GM23338 (cell line): ENCODE results near the gene ENTPD5. TPM values are rescaled to one million over a fixed set of nuclear protein-coding genes. Genes with fewer than 3 reads are reported as not detected.

Source experiments
- ATAC-seq: fragments of 200-7000 bp; cut with Tn5 transposase; 3 replicates; pipeline ENCODE4 v1.9.1; 2020
- DNase-seq: peaks from one replicate; pipeline ENCODE4 v3.0.0-alpha.2; 2015; ENCODE audit warnings: low spot score
- H2AFZ ChIP-seq: fragments of 200-600 bp; sonication (generic); 2 replicates; pipeline ENCODE4 v1.8.0; 2016; ENCODE audit warnings: antibody characterized with exemption, mild to moderate bottlenecking, moderate library complexity
- H3F3A ChIP-seq: fragments of 200-600 bp; sonication (generic); replicated peaks from 2 replicates; pipeline ENCODE4 v1.8.0; 2017; ENCODE audit warnings: antibody characterized with exemption, mixed run types, low read depth
- H3K27ac ChIP-seq: fragments of 200-600 bp; sonication (generic); 2 replicates; pipeline ENCODE4 v1.6.1; 2016; ENCODE audit warnings: low read depth
- H3K27me3 ChIP-seq: fragments of 200-600 bp; sonication (generic); 2 replicates; pipeline ENCODE4 v1.8.0; 2016; ENCODE audit warnings: mild to moderate bottlenecking, mixed run types, moderate library complexity; ENCODE audit not compliant: insufficient read depth
- H3K36me3 ChIP-seq: fragments of 200-600 bp; sonication (generic); 2 replicates; pipeline ENCODE4 v1.8.0; 2016; ENCODE audit warnings: mild to moderate bottlenecking; ENCODE audit not compliant: insufficient read depth
- H3K4me1 ChIP-seq: fragments of 200-600 bp; sonication (generic); 2 replicates; pipeline ENCODE4 v1.8.0; 2016; ENCODE audit warnings: mild to moderate bottlenecking, moderate library complexity; ENCODE audit not compliant: insufficient read depth
- H3K4me2 ChIP-seq: fragments of 200-600 bp; sonication (generic); 2 replicates; pipeline ENCODE4 v1.7.1; 2017; ENCODE audit warnings: mixed run types
- H3K4me3 ChIP-seq: fragments of 200-600 bp; sonication (generic); 2 replicates; pipeline ENCODE4 v1.6.1; 2016; ENCODE audit warnings: mixed run types
- H3K79me2 ChIP-seq: fragments of 200-600 bp; sonication (generic); replicated peaks from 2 replicates; pipeline ENCODE4 v1.8.0; 2017; ENCODE audit warnings: mild to moderate bottlenecking; ENCODE audit not compliant: insufficient read depth
- H3K9me2 ChIP-seq: fragments of 200-600 bp; sonication (generic); 2 replicates; pipeline ENCODE4 v1.8.0; 2017; ENCODE audit not compliant: insufficient read depth
- H4K20me1 ChIP-seq: fragments of 200-600 bp; sonication (generic); replicated peaks from 2 replicates; pipeline ENCODE4 v1.8.0; 2017; ENCODE audit warnings: mild to moderate bottlenecking; ENCODE audit not compliant: insufficient read depth
- H3K27ac Mint-ChIP-seq: 2 replicates; pipeline ENCODE4 v1.8.0; 2020; ENCODE audit warnings: inconsistent platforms, mild to moderate bottlenecking, moderate library complexity, mixed read lengths
- H3K27me3 Mint-ChIP-seq: 3 replicates; pipeline ENCODE4 v1.8.0; 2022; ENCODE audit warnings: low read depth, mild to moderate bottlenecking, moderate library complexity, mixed read lengths, inconsistent platforms; ENCODE audit not compliant: insufficient read depth, poor library complexity
- H3K36me3 Mint-ChIP-seq: 3 replicates; pipeline ENCODE4 v1.8.0; 2021; ENCODE audit warnings: low read depth, mild to moderate bottlenecking, inconsistent platforms, moderate library complexity, mixed read lengths
- H3K4me1 Mint-ChIP-seq: 3 replicates; pipeline ENCODE4 v1.8.0; 2020; ENCODE audit warnings: mild to moderate bottlenecking, inconsistent platforms, mixed read lengths
- H3K4me3 Mint-ChIP-seq: 3 replicates; pipeline ENCODE4 v1.8.0; 2021; ENCODE audit warnings: moderate library complexity, mild to moderate bottlenecking, inconsistent platforms, mixed read lengths
- H3K9me3 Mint-ChIP-seq: 3 replicates; pipeline ENCODE4 v1.8.0; 2020; ENCODE audit warnings: moderate library complexity, mild to moderate bottlenecking, inconsistent platforms, mixed read lengths
- CREB1 ChIP-seq: fragments of 250-450 bp; sonication (Bioruptor Pico); IDR thresholded peaks from 2 replicates; pipeline ENCODE4 v1.5.0; 2020; ENCODE audit warnings: low read depth, mild to moderate bottlenecking, moderate library complexity
- CTCF ChIP-seq, 2 experiments: fragments of 200-600 bp in 1 of 2; sonication (generic) in 1 of 2; conservative IDR thresholded peaks; 2 replicates each; pipeline versions ENCODE4 v1.5.1 to v1.6.1; 2016 to 2017; ENCODE audit warnings: antibody characterized with exemption in 2 of 2, low read depth in 2 of 2, mild to moderate bottlenecking in 2 of 2, moderate library complexity in 1 of 2
- ETS1 ChIP-seq: IDR thresholded peaks from 2 replicates; pipeline ENCODE4 v1.6.1; 2016; ENCODE audit warnings: antibody characterized with exemption
- EZH2 ChIP-seq: fragments of 200-600 bp; sonication (generic); IDR thresholded peaks from one replicate; pipeline ENCODE4 v1.8.0; 2017; ENCODE audit warnings: antibody characterized with exemption, mild to moderate bottlenecking, low read depth; ENCODE audit not compliant: unreplicated experiment
- EZH2phosphoT487 ChIP-seq: fragments of 200-600 bp; sonication (generic); IDR thresholded peaks from one replicate; pipeline ENCODE4 v1.8.1; 2018; ENCODE audit warnings: antibody characterized with exemption; ENCODE audit not compliant: unreplicated experiment
- JUNB ChIP-seq: IDR thresholded peaks from one replicate; pipeline ENCODE4 v1.6.1; 2016; ENCODE audit warnings: antibody characterized with exemption; ENCODE audit not compliant: unreplicated experiment
- NANOG ChIP-seq: IDR thresholded peaks from 2 replicates; pipeline ENCODE4 v1.6.1; 2016; ENCODE audit warnings: antibody characterized with exemption, borderline replicate concordance
- POLR2AphosphoS5 ChIP-seq: IDR thresholded peaks from 2 replicates; pipeline ENCODE4 v1.6.1; 2016; ENCODE audit warnings: antibody characterized with exemption, low read depth
- REST ChIP-seq: IDR thresholded peaks from one replicate; pipeline ENCODE4 v1.6.1; 2018; ENCODE audit warnings: antibody characterized with exemption; ENCODE audit not compliant: unreplicated experiment
- STAT1 ChIP-seq: IDR thresholded peaks from one replicate; pipeline ENCODE4 v1.6.1; 2016; ENCODE audit warnings: antibody characterized with exemption; ENCODE audit not compliant: unreplicated experiment
- ZNF114 ChIP-seq: fragments of 250-450 bp; sonication (Bioruptor Pico); IDR thresholded peaks from 2 replicates; pipeline ENCODE4 v1.5.0; 2020; ENCODE audit warnings: mild to moderate bottlenecking, moderate library complexity
- ZNF331 ChIP-seq: fragments of 250-450 bp; sonication (Bioruptor Pico); IDR thresholded peaks from 2 replicates; pipeline ENCODE4 v1.5.0; 2020; ENCODE audit warnings: low read depth, mild to moderate bottlenecking, moderate library complexity
- ZNF462 ChIP-seq: fragments of 250-450 bp; sonication (Bioruptor Pico); IDR thresholded peaks from 2 replicates; pipeline ENCODE4 v1.5.0; 2020; ENCODE audit warnings: mild to moderate bottlenecking, moderate library complexity
- polyA plus RNA-seq: library from polyadenylated mRNA; unstranded; fragments of >200 nt; fragmentation: Nextera tagmentation; extraction: Ambion mirVana; gene quantifications from 2 replicates; pipeline ENCODE4 v1.2.1, GENCODE V29; 2016
- total RNA-seq: library from RNA; depleted of rRNA; stranded (reverse); fragments of >200 nt; shearing (Covaris generic); gene quantifications from 2 replicates; pipeline ENCODE4 v1.2.3, GENCODE V29; 2014

Gene ENTPD5
- total and polyA plus RNA-seq, 2 experiments from 2014 or later: 4.6 to 5.5 TPM

- H3K4me1 Mint-ChIP-seq: no peaks in the 10 kb centered on the region
- Histone ChIP-seq H3K9me2 (no peaks in the 10 kb centered on the region), H3K27ac (no peak overlapping the region), H4K20me1 (peaks cover 7% of the 10 kb centered on the region), H3K4me2 (no peak overlapping the region), H2AFZ (no peak overlapping the region), H3K27me3 (no peaks in the 10 kb centered on the region), H3K4me1 (no peaks in the 10 kb centered on the region), H3K79me2 (no peaks in the 10 kb centered on the region), H3K36me3 (peaks cover 36% of the 10 kb centered on the region), H3F3A (no peaks in the 10 kb centered on the region), H3K4me3 (no peak overlapping the region)
- H3K9me3 Mint-ChIP-seq: peaks cover 4% of the 10 kb centered on the region; the same call in 1 of the 3 replicates
- ATAC-seq: no peak
- peaks cover 60% of the 10 kb centered on the region for H3K36me3 Mint-ChIP-seq
- TF ChIP-seq JUNB (no peak), NANOG (no peak), ZNF114 (CRISPR knock-in tag) (no peak), ZNF331 (no peak), STAT1 (no peak), CREB1 (CRISPR knock-in tag) (no peak), ETS1 (no peak), REST (no peak), EZH2 (no peak), ZNF462 (no peak), POLR2AphosphoS5 (no peak), CTCF (conservative IDR thresholded peaks at IDR 0.05; ENCODE audit: low read depth in 2 of 2) (no peak), EZH2phosphoT487 (no peak)
- H3K27ac Mint-ChIP-seq: no peak overlapping the region
- H3K4me3 Mint-ChIP-seq: no peak overlapping the region
- no peaks in the 10 kb centered on the region for H3K27me3 Mint-ChIP-seq
- DNase-seq: no peak
These were observed 109.4 kb downstream of the ENTPD5 start for GRCh38 chr14:73909681-73910080.
